GM19463 (cell line): ENCODE results near the gene CABP4.
"Not testable (repeated sequence)": the region's sequence is repeated elsewhere in the genome, so short reads cannot be mapped to it uniquely, and the experiment has no call there.

Source experiments
- ATAC-seq: cut with Tn5 transposase; IDR thresholded peaks from one replicate; pipeline ENCODE4 v1.9.1; 2021; ENCODE audit warnings: mild to moderate bottlenecking, moderate library complexity; ENCODE audit not compliant: unreplicated experiment

CABP4 gene

DNA sequence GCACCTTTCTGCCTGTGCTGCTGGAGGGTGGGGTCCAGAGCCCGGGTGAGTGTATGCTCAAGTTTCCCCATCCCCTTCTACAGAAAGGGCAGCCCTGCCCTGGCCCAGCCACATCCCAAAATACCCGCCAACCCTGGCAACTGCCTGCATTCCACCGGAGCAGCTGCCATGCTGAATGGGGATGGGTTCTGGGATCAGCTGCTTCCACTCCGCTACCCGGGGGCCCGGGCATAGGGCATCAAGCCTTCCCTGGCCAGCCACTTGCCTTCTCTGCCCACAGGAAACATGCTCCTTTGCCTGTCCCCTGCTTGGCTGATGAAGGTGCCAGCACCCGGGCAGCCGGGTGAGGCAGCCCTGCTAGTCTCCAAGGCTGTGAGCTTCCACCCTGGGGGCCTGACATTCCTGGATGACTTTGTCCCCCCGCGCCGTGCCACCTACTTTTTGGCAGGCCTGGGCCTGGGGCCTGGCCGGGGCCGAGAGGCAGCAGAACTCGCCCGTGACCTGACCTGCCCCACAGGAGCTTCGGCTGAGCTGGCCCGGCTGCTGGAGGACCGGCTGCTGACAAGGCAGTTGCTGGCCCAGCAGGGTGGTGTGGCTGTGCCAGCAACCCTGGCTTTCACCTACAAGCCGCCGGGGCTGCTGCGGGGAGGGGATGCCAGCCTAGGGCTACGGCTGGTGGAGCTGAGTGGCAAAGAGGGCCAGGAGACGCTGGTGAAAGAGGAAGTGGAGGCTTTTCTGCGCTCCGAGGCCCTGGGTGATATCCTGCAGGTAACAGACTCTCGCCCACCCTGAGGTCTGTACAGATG, 36.5 kb upstream of the CABP4 start:
- no peak for ATAC-seq

DNA sequence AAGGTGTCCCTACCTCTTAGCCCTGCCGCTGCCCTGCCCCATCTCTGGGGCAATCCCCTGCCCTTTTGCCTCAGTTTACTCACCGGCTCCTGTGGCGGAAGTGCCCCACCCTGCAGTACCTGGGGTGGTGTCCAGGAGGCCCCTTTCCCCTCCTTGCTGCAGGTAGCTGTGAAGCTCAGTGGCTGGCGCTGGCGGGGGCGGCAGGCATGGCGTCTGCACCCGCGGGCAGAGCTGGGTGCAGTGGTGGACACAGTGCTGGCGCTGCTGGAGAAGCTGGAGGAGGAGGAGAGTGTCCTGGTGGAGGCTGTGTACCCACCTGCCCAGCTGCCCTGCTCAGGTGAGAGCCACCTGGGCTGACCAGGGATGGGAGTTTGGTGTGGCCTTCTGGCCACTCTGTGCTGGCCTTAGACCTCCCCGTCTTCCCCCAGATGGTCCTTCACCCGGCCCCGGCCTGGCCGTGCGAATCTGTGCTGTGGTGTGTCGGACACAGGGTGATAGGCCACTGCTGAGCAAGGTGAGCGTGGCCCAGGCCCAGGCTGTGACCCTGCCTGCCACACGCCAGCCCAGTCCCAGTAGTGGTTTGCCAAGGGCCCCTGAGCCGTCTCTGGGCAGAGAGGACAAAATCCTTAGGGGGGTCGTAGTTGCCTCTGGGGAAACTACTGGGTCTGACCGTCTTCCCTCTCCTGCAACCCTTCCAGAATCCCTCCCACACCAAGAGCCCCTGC, 35.7 kb upstream of the CABP4 start:
- ATAC-seq, result no peak

DNA sequence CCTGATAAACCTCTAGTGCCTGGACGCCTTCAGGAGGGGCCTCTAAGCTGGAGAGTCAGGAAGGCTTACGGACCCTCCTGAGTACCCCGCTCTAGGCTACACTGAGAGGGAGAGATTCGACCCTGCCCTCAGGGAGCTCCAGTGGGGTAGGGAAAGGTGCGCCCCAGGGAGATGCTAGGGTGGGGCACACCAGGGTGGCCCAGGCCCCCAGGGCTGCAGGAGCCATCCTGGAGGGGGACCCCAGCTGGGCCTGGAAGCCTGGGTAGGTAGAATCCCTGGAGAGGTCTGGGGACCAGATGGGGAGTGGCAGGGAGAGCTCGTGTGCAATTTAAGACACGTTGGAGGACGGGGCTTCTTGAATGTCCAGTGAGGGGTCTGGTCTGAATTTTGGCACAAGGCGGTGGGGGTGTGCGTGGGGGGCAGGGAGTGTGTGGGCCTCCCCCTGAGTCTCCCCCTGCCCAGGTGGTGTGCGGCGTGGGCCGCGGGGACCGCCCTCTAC, 35.0 kb upstream of the CABP4 start:
- ATAC-seq, result no peak

DNA sequence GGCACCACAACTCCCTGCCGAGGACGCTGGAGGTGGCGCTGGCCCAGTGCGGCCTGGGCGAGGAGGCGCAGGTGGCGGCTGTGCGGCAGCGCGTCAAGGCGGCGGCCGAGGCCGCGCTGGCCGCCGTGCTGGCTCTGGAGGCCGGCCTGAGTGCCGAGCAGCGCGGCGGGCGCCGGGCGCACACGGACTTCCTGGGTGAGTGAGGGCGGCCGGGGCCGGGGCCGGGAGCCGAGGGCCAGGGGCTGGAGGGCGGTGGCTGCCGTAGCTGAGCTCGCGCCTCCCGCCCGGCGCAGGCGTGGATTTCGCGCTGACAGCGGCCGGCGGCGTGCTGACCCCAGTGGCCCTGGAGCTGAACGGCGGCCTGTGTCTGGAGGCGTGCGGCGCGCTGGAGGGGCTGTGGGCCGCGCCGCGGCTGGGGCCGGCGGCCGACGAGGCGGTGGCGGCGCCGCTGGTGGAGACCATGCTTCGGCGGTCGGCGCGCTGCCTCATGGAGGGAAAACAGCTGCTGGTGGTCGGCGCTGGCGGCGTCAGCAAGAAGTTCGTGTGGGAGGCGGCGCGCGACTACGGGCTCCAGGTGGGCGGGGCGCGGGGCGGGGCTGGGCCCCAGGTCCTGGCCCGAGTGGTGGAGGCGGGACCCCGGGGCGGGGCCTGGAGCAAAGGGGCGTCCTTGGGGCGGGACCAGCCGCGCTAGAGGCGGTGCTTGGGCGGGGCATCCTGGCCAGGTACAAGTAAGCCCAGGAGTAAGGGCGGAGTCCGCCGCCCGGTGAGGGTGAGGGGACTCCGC, 34.3 kb upstream of the CABP4 start:
- ATAC-seq, result peak; percentile 88

DNA sequence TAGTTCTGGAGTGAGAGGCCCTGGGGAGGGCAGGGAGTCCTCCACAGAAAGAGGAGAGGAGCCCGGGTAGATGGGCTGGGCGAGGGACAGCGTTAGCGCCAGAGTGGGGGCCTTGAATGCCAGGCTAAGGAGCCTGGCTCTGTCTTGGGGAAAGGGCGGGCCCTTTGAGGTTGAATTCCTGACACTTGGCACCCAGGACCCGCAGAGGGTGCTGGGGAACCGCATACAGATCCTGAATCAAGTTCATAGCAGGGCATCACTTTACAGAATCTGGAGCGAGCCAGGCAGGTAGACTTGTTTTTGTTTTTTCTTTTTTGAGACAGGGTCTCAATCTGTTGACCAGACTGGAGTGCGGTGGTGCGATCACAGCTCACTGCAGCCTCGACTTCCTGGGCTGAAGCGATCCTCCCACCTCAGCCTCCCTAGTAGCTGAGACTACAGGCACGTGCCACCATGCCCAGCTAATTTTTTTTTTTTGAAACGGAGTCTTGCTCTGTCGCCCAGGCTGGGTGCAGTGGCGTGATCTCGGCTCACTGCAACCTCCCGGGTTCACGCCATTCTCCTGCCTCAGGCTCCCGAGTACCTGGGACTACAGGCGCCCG, 33.6 kb upstream of the CABP4 start:
- ATAC-seq, result peak; percentile 8

DNA sequence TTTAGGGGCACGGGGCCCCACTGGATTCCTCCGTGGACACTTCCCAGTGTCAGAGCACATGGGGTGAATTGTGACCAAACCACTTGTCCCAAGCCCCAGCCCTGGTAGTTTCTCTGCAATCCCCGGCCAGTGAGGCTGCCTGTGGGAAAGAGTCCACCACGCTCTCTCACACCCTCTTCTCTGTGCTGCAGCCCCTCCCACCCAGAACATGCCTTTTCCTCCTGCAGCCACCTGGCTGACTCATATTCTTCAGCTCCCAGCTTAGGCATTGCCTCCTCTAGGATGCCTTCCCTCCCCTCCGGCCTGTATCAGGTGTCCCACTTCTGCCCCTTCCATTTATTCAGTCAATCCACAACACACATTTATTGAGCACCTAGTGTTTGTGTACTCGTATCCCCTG, 32.3 kb upstream of the CABP4 start:
- ATAC-seq, result no peak

DNA sequence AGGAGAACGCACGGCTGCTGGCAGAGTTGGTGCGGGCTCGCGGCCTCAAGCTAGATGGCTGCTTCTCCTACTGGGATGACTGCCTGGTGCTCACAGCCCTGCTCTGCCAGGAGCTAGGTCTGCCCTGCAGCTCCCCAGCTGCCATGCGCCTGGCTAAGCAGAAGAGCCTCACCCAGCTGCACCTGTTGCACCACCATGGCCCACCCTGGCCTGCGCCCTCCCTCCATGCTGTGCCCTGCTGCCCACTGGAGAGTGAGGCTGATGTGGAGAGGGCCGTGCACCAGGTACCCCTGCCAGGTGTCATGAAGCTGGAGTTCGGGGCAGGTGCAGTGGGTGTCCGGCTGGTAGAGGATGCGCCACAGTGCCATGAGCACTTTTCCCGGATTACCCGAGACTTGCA, 31.7 kb upstream of the CABP4 start:
- ATAC-seq, result no peak

DNA sequence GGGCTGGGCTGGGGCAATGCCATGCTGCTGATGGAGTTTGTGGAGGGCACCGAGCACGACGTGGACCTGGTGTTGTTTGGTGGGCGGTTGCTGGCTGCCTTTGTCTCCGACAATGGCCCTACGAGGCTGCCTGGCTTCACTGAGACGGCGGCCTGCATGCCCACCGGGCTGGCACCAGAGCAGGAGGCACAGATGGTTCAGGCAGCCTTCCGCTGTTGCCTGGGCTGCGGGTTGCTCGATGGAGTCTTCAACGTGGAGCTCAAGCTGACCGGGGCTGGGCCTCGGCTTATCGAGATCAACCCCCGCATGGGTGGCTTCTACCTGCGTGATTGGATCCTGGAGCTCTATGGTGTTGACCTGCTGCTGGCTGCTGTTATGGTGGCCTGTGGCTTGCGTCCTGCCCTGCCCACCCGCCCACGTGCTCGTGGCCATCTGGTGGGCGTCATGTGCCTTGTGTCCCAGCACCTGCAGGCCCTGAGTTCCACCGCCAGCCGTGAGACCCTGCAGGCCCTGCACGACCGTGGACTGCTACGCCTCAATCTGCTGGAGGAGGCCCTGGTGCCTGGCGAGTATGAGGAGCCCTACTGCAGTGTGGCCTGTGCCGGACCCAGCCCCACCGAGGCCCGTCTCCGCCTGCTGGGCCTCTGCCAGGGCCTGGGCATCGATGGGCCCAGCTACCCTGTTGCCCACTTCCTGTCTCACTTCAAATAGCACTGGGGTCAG, 31.1 kb upstream of the CABP4 start:
- no peak for ATAC-seq

DNA sequence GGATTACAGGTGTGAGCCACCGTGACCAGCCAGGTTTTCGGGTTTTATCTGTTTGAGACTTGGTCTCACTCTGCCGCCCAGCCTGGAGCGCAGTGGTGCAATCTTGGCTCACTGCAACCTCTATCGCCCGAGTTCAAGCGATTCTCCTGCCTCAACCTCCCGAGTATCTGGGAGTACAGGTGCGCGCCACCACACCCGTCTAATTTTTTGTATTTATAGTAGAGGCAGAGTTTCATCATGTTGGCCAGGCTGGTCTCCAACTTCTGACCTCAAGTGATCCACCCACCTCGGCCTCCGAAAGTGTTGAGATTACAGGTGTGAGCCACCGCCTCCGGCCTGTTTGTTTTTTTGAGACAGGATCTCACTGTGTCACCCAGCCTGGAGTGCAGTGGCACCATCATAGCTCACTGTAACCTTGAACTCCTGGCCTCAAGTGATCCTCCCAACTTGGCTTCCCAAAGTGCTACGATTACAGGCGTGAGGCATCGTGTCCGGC, 27.7 kb upstream of the CABP4 start:
- ATAC-seq, result not testable (repeated sequence)

DNA sequence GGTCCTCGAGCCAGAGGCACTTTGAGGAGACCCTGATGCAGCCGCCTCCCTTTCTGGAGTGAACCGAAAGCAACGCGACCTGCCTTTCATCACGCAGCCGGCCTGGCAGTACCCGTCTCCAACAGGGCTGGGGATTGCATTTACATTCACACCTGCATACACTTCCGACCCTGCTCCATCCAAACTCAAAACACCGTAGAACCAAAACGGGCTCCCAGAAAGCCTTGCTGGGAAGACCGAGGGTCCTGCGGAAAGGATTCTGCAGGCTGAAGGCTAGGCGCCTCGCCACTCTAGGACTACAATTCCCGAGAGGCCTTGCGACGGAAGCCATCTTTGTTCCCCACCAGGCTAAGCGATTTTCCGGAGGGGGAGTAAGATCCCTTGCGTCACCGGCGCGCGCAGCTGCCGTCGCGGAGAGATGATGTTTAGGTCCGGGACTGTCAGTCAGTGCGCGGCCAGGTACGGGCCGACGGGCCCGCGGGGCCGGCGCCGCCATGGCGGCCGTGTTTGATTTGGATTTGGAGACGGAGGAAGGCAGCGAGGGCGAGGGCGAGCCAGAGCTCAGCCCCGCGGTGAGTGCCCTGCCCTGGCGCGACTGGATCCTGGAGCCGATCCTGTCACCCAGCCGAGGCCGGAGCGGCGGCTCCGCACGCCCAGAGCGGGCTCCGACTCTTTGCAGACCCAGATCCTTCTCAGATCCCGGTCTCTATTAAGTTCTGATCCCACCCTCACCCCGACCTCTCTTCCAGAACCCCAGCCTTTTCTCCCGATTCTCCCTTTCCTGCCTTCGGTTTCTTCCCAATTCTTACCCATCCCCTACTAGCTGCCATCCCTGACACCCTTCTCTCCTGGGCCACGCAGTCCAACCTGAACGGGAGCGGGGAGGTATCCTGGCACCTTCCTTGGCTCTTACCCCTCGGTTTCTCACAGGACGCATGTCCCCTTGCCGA, 26.8 kb upstream of the CABP4 start, which contains the start of gene RPS6KB2:
Gene RPS6KB2 (plus strand): TSS at position 443 of the 950 bp plus-strand sequence. CDS start 52 bp downstream, at position 495.
- ATAC-seq, result peak; percentile 81

DNA sequence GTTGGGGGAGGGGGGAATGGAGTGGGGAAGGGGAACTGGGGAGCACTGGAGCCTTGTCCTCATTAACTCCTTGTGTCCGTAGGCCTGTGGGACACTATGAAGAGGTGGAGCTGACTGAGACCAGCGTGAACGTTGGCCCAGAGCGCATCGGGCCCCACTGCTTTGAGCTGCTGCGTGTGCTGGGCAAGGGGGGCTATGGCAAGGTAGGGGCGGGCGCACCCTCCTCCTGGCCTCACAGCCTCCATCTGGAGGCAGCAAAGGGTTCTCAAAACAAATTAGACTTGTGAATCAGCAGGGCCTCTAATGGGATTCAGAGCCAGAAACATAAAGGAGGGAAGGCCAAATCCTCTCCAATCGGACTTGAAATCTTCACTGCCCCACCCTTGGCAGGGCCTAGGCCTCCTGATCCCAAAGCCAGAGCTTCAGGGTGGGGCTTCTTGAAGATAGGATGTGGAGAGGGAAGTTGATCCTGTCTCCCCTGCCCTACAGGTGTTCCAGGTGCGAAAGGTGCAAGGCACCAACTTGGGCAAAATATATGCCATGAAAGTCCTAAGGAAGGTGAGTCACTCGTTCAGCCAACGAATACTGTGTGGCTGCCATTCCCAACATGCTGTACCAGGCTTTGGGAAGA, 26.0 kb upstream of the CABP4 start:
- no peak for ATAC-seq

DNA sequence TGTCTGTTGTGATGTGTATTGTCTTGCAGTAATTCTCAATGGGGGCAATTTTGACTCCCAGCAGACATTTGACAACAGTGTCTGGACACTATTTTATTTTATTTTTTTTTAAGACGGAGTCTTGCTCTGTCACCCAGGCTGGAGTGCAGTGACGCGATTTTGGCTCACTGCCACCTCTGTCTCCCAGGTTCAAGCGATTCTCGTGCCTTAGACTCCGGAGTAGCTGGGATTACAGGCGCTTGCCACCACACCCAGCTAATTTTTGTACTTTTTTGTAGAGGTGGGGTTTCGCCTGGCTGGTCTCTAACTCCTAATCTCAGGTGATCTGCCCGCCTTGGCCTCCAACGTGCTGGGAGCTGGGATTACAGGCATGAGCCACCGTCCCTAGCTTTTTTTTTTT, 25.4 kb upstream of the CABP4 start:
- ATAC-seq, result no peak

DNA sequence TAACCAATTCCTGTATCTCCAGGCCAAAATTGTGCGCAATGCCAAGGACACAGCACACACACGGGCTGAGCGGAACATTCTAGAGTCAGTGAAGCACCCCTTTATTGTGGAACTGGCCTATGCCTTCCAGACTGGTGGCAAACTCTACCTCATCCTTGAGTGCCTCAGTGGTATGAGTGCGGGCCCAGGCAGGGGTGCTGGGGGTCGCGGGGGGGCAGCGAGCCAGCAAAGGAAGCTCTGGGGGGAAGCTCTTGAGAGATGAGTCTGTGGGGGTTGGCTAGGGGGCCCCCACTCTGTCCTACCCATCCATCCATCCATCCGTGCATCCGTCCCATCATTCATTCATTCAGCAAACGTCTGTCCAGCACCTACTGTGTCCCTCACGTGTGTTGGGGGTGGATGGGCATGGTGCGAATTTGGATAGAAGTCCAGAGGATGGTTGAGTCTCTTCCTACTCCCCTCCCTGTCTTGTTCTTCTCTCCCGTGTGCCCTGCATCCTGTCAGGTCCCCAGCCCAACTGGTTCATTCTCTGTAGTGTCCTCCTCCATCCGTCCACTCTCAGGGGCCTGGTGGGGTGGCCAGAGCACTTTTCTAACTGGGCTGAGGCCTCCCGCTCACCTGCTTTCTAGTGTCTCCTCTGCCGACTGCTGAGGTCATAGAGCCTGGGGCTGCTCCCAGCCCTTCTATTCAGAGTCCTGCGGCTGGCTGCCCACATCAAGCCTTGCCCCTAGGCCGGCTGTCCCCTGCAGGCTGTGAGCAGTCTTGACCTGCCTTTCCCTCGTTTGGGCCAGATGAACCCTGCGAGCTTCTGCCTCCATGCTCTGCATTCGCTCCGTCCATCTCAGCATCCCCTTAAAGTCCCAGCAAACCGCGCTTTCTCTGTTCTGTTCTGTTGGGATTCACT, 23.6 kb upstream of the CABP4 start:
- ATAC-seq, result no peak

DNA sequence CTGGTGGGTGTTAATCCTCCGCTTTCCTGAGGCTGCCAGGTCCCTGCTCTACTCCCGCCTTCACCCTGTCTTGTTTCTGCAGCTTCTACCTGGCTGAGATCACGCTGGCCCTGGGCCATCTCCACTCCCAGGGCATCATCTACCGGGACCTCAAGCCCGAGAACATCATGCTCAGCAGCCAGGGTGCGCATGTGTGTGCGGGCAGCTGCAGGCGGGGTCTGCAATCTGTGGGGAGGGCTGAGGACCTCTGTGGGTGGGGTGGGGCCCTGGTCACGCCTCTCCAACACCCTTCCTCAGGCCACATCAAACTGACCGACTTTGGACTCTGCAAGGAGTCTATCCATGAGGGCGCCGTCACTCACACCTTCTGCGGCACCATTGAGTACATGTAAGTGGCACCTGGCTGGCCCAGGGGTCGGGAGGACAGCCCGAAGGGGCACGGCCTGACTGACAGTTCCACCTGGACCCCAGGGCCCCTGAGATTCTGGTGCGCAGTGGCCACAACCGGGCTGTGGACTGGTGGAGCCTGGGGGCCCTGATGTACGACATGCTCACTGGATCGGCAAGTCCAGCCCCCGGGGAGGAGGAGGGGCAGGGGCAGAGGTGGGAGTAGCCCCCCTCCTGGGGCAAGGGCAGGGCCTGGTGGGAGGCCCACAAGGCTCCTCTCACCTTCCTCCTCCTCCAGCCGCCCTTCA, 22.4 kb upstream of the CABP4 start:
- ATAC-seq, result no peak

DNA sequence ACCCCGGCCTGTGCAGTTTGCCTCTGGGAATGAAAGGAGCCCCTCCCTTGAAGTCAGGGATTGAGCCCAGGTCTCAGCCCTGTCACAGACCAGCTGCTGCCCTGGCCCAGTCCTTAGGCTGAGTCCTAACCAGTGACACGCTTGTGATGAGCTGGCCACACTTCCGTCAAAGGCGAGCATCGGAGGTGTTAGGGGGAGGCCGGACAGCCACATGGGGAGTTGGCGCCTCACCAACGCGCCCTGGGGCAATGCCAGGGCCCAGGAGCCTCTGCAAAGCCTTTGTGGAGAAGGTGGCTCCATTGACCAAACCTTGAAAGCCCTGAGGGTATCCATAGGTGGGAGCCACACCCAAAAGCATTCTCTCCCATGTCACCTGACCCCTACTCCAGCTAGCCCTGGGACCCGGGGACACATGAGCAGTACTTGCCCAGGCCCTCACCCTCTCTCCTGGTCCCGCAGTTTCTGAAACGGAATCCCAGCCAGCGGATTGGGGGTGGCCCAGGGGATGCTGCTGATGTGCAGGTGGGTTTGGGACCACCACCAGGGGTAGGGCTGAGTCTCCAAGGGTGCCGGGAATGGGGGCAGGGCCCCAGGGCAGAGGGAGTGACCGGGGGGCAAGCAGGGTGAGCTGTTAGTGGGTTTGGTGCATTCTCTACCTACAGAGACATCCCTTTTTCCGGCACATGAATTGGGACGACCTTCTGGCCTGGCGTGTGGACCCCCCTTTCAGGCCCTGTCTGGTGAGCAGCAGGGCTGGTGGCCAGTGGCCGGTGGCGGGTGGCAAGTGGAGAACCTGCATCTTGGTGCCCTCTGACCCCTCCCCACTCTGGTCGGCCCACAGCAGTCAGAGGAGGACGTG, 21.4 kb upstream of the CABP4 start:
- ATAC-seq, result no peak

DNA sequence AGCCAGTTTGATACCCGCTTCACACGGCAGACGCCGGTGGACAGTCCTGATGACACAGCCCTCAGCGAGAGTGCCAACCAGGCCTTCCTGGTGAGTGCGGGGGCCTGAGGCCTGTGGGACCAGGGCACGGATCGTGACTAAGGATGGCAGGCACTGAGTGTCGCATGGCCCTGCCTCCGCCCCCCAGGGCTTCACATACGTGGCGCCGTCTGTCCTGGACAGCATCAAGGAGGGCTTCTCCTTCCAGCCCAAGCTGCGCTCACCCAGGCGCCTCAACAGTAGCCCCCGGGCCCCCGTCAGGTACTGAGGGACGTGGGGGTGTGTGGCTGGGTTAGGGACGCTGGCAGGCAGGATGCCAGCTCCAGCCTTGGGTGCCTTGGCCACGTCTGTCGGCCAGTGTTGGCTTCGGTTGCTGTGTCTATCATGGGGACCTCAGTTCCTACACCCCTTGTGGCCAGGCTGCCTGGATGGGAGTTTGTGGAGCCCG, 20.7 kb upstream of the CABP4 start:
- ATAC-seq, result no peak
